RWPE1 (cell line): ENCODE data around the gene LIAS.

Experiments used
- CTCF ChIA-PET: fragments of 350-600 bp; sonication (Branson Sonifier 250); formaldehyde crosslinking; extraction: SDS; loops from one replicate; lab custom pipeline; 2021; lab: Yijun Ruan, JAX
- POLR2A ChIA-PET: fragments of 400-600 bp; formaldehyde crosslinking; extraction: SDS; loops from one replicate; lab custom pipeline; 2020; ENCODE audit warnings: antibody characterized with exemption; ENCODE audit not compliant: low non-redundant PET; lab: Yijun Ruan, JAX
- DNase-seq: peaks from one replicate; pipeline ENCODE4 v3.0.0; 2012; ENCODE audit warnings: low spot score
- H3K27ac ChIP-seq: fragments of 450-650 bp; 2 replicates; pipeline ENCODE4 v1.5.1; 2017
- TF ChIP-seq, protein P1 (sequence below): fragments of 450-650 bp; conservative IDR thresholded peaks from 2 replicates; pipeline ENCODE4 v1.5.1; 2017; ENCODE audit warnings: low read depth, mild to moderate bottlenecking

The LIAS gene

DNA sequence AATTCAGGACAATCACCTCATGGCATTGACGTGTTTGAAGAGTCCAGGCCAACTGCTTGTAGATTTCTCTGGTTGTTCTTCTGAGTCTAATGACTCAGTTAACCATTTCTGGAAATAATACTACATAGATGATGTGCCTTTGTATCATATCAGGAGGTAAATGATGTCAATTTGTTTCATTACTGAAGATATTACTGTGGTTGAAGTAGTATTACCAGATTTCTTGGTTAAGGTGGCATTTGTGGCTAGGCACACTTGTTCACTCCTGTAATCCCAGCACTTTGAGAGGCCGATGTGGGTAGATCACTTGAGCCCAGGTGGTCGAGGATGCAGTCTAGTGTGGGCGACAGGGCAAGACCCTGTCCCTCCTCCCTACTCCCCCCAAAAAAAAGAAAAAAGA, 15.9 kb upstream of the LIAS start:
- H3K27ac ChIP-seq, result no peak overlapping the region
- no peak for DNase-seq
- CTCF ChIA-PET, result interaction anchor here (0.7 kb wide), 1 partner anchor 1583 kb away, joined by 3 read pairs; no protein-coding TSS in a partner anchor
- TF ChIP-seq, protein P1, sequence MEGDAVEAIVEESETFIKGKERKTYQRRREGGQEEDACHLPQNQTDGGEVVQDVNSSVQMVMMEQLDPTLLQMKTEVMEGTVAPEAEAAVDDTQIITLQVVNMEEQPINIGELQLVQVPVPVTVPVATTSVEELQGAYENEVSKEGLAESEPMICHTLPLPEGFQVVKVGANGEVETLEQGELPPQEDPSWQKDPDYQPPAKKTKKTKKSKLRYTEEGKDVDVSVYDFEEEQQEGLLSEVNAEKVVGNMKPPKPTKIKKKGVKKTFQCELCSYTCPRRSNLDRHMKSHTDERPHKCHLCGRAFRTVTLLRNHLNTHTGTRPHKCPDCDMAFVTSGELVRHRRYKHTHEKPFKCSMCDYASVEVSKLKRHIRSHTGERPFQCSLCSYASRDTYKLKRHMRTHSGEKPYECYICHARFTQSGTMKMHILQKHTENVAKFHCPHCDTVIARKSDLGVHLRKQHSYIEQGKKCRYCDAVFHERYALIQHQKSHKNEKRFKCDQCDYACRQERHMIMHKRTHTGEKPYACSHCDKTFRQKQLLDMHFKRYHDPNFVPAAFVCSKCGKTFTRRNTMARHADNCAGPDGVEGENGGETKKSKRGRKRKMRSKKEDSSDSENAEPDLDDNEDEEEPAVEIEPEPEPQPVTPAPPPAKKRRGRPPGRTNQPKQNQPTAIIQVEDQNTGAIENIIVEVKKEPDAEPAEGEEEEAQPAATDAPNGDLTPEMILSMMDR, result no peak
- POLR2A ChIA-PET, result no interaction called here

DNA sequence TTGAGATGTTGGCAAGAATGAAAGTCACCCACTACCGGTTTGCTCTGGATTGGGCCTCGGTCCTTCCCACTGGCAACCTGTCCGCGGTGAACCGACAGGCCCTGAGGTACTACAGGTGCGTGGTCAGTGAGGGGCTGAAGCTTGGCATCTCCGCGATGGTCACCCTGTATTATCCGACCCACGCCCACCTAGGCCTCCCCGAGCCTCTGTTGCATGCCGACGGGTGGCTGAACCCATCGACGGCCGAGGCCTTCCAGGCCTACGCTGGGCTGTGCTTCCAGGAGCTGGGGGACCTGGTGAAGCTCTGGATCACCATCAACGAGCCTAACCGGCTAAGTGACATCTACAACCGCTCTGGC, 12.4 kb upstream of the LIAS start:
- TF ChIP-seq, protein P1, result no peak
- no peak overlapping the region for H3K27ac ChIP-seq
- DNase-seq, result no peak
- CTCF ChIA-PET, result interaction anchor here (0.6 kb wide), 1 partner anchor 11 kb away, joined by 3 read pairs; no protein-coding TSS in a partner anchor
- POLR2A ChIA-PET, result no interaction called here

DNA sequence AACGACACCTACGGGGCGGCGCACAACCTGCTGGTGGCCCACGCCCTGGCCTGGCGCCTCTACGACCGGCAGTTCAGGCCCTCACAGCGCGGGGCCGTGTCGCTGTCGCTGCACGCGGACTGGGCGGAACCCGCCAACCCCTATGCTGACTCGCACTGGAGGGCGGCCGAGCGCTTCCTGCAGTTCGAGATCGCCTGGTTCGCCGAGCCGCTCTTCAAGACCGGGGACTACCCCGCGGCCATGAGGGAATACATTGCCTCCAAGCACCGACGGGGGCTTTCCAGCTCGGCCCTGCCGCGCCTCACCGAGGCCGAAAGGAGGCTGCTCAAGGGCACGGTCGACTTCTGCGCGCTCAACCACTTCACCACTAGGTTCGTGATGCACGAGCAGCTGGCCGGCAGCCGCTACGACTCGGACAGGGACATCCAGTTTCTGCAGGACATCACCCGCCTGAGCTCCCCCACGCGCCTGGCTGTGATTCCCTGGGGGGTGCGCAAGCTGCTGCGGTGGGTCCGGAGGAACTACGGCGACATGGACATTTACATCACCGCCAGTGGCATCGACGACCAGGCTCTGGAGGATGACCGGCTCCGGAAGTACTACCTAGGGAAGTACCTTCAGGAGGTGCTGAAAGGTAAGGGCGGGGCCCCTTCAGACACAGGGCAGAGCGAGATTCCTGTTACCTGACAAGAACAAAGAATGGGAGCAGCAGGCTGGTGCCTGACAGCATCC, 11.8 kb upstream of the LIAS start:
- DNase-seq, result peak; percentile 60
- TF ChIP-seq, protein P1, result no peak
- CTCF ChIA-PET, result interaction anchor here (0.6 kb wide), 2 partner anchors 12 to 15 kb away, joined by 3 to 4 read pairs; no protein-coding TSS in a partner anchor
- H3K27ac ChIP-seq, result no peak overlapping the region
- POLR2A ChIA-PET, result no interaction called here

DNA sequence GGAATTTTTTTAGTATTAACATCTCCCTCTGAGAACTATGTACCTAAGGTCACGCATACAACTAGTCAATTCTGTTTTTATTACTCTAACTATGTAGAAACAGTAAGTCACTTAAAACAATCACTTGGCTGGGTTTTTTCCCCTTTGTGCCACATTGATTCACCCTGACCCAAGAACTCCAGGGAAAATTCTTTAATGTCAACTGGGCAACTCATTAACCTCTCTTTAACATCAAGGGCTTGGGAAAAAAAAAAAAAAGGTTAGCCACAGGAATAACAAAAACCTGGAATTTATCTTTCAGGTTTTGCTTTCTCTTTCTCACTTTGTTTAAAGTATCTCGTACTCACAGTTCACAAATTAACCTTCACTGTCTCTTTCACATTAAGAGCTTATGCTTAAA, 8.2 kb upstream of the LIAS start:
- no peak for DNase-seq
- H3K27ac ChIP-seq, result no peak overlapping the region
- TF ChIP-seq, protein P1, result no peak
- POLR2A ChIA-PET, result interaction anchor here (1.0 kb wide), 1 partner anchor 12 kb away, joined by 3 read pairs; no protein-coding TSS in a partner anchor
- CTCF ChIA-PET, result interaction anchor here (0.6 to 0.7 kb wide), 3 partner anchors 10 to 101 kb away, joined by 4 to 9 read pairs (median 4); no protein-coding TSS in a partner anchor

DNA sequence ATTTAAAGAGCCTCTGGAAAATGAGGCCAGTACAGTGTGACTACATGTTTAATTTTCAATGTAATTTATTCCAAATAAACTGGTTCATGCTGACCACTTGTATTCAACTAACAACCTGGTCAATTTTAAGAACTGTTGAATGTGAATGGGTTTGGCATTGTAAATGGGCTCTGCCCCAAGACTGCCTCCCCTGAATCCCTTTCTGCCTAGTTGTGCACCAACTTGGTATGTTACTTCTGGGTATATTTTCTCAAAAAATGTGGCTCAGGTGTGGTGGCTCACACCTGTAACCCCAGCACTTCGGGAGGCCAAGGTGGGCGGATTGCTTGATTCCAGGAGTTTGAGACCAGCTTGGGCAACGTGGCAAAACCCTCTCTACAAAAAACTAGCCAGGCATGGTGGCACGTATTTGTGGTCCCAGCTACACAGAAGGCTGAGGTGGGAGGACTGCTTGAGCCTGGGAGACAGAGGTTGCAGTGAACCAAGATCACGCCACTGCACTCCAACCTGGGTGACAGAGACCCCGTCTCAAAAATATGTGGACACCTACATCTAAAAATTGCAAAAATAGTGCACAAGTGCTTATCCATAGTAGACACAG, 7.3 kb upstream of the LIAS start:
- ChIA-PET CTCF (interaction anchor here (0.6 to 0.7 kb wide), 3 partner anchors 11 to 102 kb away, joined by 4 to 9 read pairs (median 4); no protein-coding TSS in a partner anchor), POLR2A (no interaction called here)
- DNase-seq, result no peak
- TF ChIP-seq, protein P1, result no peak
- no peak overlapping the region for H3K27ac ChIP-seq

DNA sequence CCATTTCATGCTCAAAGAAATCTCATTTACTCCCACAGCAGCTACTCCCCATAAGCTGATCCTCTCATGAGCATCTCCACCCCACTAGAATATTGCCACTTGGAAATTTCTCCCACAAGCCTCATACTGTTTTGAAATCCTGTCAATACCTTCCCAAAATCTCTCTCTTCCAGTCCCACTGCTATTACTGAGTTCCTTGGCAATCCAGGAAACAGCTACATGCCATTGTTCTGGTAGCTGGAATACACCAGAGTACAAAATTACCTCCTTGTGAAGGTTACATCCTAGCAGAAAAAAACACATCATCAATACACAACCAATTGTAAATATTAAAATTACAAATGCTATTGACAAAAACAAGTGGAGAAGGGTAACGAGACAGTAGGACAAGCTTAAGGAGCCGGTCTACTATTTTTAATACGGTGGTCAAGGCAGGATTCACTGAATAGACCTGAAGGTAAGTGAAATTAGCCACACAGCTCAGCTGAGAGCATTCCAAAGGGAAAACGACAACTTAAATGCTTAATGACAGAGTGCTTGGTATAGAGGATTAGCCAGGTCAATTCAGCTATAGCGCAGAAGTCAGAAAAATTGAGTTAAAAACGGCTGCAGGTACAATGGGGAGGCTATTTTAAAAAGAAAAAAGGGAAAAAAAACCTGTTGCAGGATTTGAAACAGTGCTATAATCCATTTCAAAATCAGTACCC, 6.5 kb upstream of the LIAS start:
- H3K27ac ChIP-seq, result no peak overlapping the region
- ChIA-PET POLR2A (no interaction called here), CTCF (no interaction called here)
- DNase-seq, result no peak
- TF ChIP-seq, protein P1, result no peak
